HEK293 (cell line): ENCODE results near the gene MYMK.

Source experiments
- CTCF ChIA-PET: fragments of 350-600 bp; formaldehyde crosslinking; extraction: SDS; loops from one replicate; lab custom pipeline; 2021; ENCODE audit warnings: antibody characterized with exemption; lab: Yijun Ruan, JAX
- POLR2A ChIA-PET: fragments of 300-600 bp; formaldehyde crosslinking; extraction: SDS; loops from one replicate; lab custom pipeline; 2020; ENCODE audit warnings: antibody characterized with exemption, inconsistent platforms; lab: Yijun Ruan, JAX
- H3K27ac ChIP-seq: fragments of 200-500 bp; sonication (Bioruptor generic); 2 replicates; pipeline ENCODE4 v1.5.1; 2014; ENCODE audit warnings: low read depth, low read length, control low read depth, inconsistent platforms; ENCODE audit errors: extremely low read depth
- H3K36me3 ChIP-seq, 2 experiments: fragments of 200-500 bp in 1 of 2; sonication (Bioruptor generic) in 1 of 2; 1 replicate in 1 of 2; 2 replicates in 1 of 2; pipeline ENCODE4 v1.5.1; 2014 to 2017; ENCODE audit warnings: inconsistent platforms in 2 of 2, low read length in 2 of 2; ENCODE audit not compliant: control insufficient read depth in 2 of 2, insufficient read depth in 1 of 2
- H3K4me1 ChIP-seq: fragments of 200-500 bp; sonication (Bioruptor generic); 2 replicates; pipeline ENCODE4 v1.5.1; 2014; ENCODE audit warnings: mild to moderate bottlenecking, low read length, inconsistent platforms; ENCODE audit not compliant: control insufficient read depth, insufficient read depth
- H3K4me3 ChIP-seq: 2 replicates; pipeline ENCODE4 v1.5.1; 2011; ENCODE audit warnings: low read depth, mild to moderate bottlenecking, control low read depth, low read length, moderate library complexity
- H3K9me3 ChIP-seq: fragments of 200-500 bp; sonication (Bioruptor generic); 2 replicates; pipeline ENCODE4 v1.5.1; 2014; ENCODE audit warnings: low read depth, low read length, inconsistent platforms; ENCODE audit not compliant: control insufficient read depth, insufficient read depth
- AEBP2 ChIP-seq: fragments of 450-650 bp; formaldehyde crosslinking; IDR thresholded peaks from 2 replicates; pipeline ENCODE4 v1.5.1; 2016; ENCODE audit warnings: missing biosample characterization, missing genetic modification characterization, borderline replicate concordance
- ATF2 ChIP-seq: fragments of 450-650 bp; formaldehyde crosslinking; IDR thresholded peaks from 2 replicates; pipeline ENCODE4 v1.5.1; 2016; ENCODE audit warnings: missing biosample characterization, missing genetic modification characterization, low read depth
- KLF9 ChIP-seq: fragments of 450-650 bp; formaldehyde crosslinking; IDR thresholded peaks from 2 replicates; pipeline ENCODE4 v1.5.1; 2016; ENCODE audit warnings: missing biosample characterization, missing genetic modification characterization, low read depth
- PRDM6 ChIP-seq: fragments of 450-650 bp; formaldehyde crosslinking; IDR thresholded peaks from 2 replicates; pipeline ENCODE4 v1.5.1; 2017; ENCODE audit warnings: missing biosample characterization, missing genetic modification characterization
- TSHZ1 ChIP-seq: fragments of 450-650 bp; formaldehyde crosslinking; IDR thresholded peaks from 2 replicates; pipeline ENCODE4 v1.5.1; 2016; ENCODE audit warnings: missing biosample characterization, missing genetic modification characterization, borderline replicate concordance
- ZBTB1 ChIP-seq: fragments of 450-650 bp; formaldehyde crosslinking; IDR thresholded peaks from 2 replicates; pipeline ENCODE4 v1.5.1; 2016; ENCODE audit warnings: missing biosample characterization, missing genetic modification characterization
- ZBTB20 ChIP-seq: fragments of 450-650 bp; formaldehyde crosslinking; IDR thresholded peaks from 2 replicates; pipeline ENCODE4 v1.5.1; 2016; ENCODE audit warnings: missing biosample characterization, missing genetic modification characterization
- ZBTB48 ChIP-seq: fragments of 450-650 bp; formaldehyde crosslinking; IDR thresholded peaks from 2 replicates; pipeline ENCODE4 v1.5.1; 2016; ENCODE audit warnings: missing biosample characterization, missing genetic modification characterization
- ZNF112 ChIP-seq: fragments of 450-650 bp; formaldehyde crosslinking; IDR thresholded peaks from 2 replicates; pipeline ENCODE4 v1.5.0; 2017; ENCODE audit warnings: missing biosample characterization, missing genetic modification characterization
- ZNF121 ChIP-seq: fragments of 450-650 bp; formaldehyde crosslinking; IDR thresholded peaks from 2 replicates; pipeline ENCODE4 v1.5.1; 2016; ENCODE audit warnings: missing biosample characterization, missing genetic modification characterization
- ZNF311 ChIP-seq: fragments of 450-650 bp; formaldehyde crosslinking; IDR thresholded peaks from 2 replicates; pipeline ENCODE4 v1.5.1; 2017; ENCODE audit warnings: missing biosample characterization, missing genetic modification characterization, borderline replicate concordance
- ZNF426 ChIP-seq: fragments of 450-650 bp; formaldehyde crosslinking; IDR thresholded peaks from 2 replicates; pipeline ENCODE4 v1.5.1; 2017; ENCODE audit warnings: missing biosample characterization, missing genetic modification characterization, mild to moderate bottlenecking, inconsistent platforms, moderate library complexity
- ZNF449 ChIP-seq: fragments of 450-650 bp; formaldehyde crosslinking; IDR thresholded peaks from 2 replicates; pipeline ENCODE4 v1.5.1; 2017; ENCODE audit warnings: missing biosample characterization, mild to moderate bottlenecking, missing genetic modification characterization, moderate library complexity
- ZNF48 ChIP-seq: fragments of 450-650 bp; formaldehyde crosslinking; IDR thresholded peaks from 2 replicates; pipeline ENCODE4 v1.5.1; 2016; ENCODE audit warnings: missing biosample characterization, missing genetic modification characterization
- ZNF530 ChIP-seq: fragments of 450-650 bp; formaldehyde crosslinking; IDR thresholded peaks from 2 replicates; pipeline ENCODE4 v1.5.1; 2016; ENCODE audit warnings: low read depth, missing biosample characterization, missing genetic modification characterization
- ZNF623 ChIP-seq: fragments of 450-650 bp; formaldehyde crosslinking; IDR thresholded peaks from 2 replicates; pipeline ENCODE4 v1.5.1; 2016; ENCODE audit warnings: missing biosample characterization, missing genetic modification characterization
- ZNF626 ChIP-seq: fragments of 450-650 bp; sonication (Bioruptor Pico); formaldehyde crosslinking; IDR thresholded peaks from 2 replicates; pipeline ENCODE4 v1.5.1; 2018; ENCODE audit warnings: missing biosample characterization, missing genetic modification characterization, inconsistent platforms
- ZNF837 ChIP-seq: fragments of 450-650 bp; formaldehyde crosslinking; IDR thresholded peaks from 2 replicates; pipeline ENCODE4 v1.5.1; 2016; ENCODE audit warnings: missing biosample characterization, missing genetic modification characterization
- ZSCAN16 ChIP-seq: fragments of 450-650 bp; formaldehyde crosslinking; IDR thresholded peaks from 2 replicates; pipeline ENCODE4 v1.5.1; 2016; ENCODE audit warnings: missing biosample characterization, missing genetic modification characterization

MYMK gene

GRCh38 chr9:133545494-133546286 is 20.9 kb upstream of the MYMK start:
- ChIA-PET CTCF (no interaction called here), POLR2A (no interaction called here)
- Histone ChIP-seq H3K4me1 (no peaks in the 10 kb centered on the region), H3K27ac (no peak overlapping the region), H3K9me3 (no peaks in the 10 kb centered on the region), H3K4me3 (no peak overlapping the region), H3K36me3 (no peaks in the 10 kb centered on the region)
- TF ChIP-seq ZNF449 (tag by site-specific recombination) (no peak), ZNF530 (tag by site-specific recombination) (no peak)
- TF ChIP-seq, all 188 proteins: peak for 0

GRCh38 chr9:133543772-133544467 is 19.2 kb upstream of the MYMK start:
- no peaks in the 10 kb centered on the region for H3K9me3 ChIP-seq
- ChIA-PET POLR2A (no interaction called here), CTCF (interaction anchor here (1.2 to 1.6 kb wide), 2 partner anchors 10 to 11 kb away, joined by 3 to 8 read pairs; partner anchors contain the start of gene ADAMTSL2)
- no peak overlapping the region for H3K4me3 ChIP-seq
- no peaks in the 10 kb centered on the region for H3K36me3 ChIP-seq
- no peaks in the 10 kb centered on the region for H3K4me1 ChIP-seq
- no peak overlapping the region for H3K27ac ChIP-seq
- TF ChIP-seq ZNF426 (tag by site-specific recombination) = no peak
- no peak for TF ChIP-seq ATF2 (tag by site-specific recombination)
- no peak for TF ChIP-seq AEBP2 (tag by site-specific recombination)
- TF ChIP-seq PRDM6 (tag by site-specific recombination) = no peak
- TF ChIP-seq ZBTB1 (tag by site-specific recombination) = no peak
- TF ChIP-seq ZNF48 (tag by site-specific recombination) = no peak
- no peak for TF ChIP-seq ZNF121 (tag by site-specific recombination)
- TF ChIP-seq ZNF112 (tag by site-specific recombination) = no peak
- TF ChIP-seq ZSCAN16 (tag by site-specific recombination) = no peak
- no peak for TF ChIP-seq KLF9
- TF ChIP-seq ZNF311 (tag by site-specific recombination) = no peak
- TF ChIP-seq ZNF837 = no peak
- no peak for TF ChIP-seq ZNF626 (tag by site-specific recombination)
- no peak for TF ChIP-seq ZBTB48 (tag by site-specific recombination)
- no peak for TF ChIP-seq TSHZ1 (tag by site-specific recombination)
- TF ChIP-seq ZBTB20 = no peak
- no peak for TF ChIP-seq ZNF623 (tag by site-specific recombination)
